ENCODE results near the gene GNAT2.

DNA sequence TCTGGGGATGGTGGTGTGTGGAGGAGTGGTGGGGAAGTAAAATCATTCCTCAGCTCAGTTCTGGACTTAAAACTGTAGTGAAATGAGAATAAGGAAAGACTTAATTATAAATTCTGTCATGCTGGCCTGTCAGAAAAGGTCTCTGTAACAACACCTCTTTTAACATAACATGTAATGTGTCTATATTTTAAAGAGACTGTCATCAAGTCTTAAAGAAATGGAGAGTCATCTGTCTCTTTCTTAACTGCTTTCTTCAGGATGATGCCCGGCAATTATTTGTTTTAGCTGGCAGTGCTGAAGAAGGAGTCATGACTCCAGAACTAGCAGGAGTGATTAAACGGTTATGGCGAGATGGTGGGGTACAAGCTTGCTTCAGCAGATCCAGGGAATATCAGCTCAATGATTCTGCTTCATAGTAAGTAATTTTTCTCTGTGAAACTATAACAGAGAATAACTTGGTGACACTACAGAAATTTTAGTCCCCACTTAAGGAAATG lies 40.4 kb downstream of the GNAT2 start:
- TF ChIP-seq, protein P1, sequence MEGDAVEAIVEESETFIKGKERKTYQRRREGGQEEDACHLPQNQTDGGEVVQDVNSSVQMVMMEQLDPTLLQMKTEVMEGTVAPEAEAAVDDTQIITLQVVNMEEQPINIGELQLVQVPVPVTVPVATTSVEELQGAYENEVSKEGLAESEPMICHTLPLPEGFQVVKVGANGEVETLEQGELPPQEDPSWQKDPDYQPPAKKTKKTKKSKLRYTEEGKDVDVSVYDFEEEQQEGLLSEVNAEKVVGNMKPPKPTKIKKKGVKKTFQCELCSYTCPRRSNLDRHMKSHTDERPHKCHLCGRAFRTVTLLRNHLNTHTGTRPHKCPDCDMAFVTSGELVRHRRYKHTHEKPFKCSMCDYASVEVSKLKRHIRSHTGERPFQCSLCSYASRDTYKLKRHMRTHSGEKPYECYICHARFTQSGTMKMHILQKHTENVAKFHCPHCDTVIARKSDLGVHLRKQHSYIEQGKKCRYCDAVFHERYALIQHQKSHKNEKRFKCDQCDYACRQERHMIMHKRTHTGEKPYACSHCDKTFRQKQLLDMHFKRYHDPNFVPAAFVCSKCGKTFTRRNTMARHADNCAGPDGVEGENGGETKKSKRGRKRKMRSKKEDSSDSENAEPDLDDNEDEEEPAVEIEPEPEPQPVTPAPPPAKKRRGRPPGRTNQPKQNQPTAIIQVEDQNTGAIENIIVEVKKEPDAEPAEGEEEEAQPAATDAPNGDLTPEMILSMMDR (IDR thresholded peaks at IDR 0.05; ENCODE audit: low read depth, low read length) = no peak
- TF ChIP-seq EZH2phosphoT487 (IDR thresholded peaks at IDR 0.05; ENCODE audit: low read depth) = no peak

All from OCI-LY3 (cell line).